GM10248 (cell line): ENCODE results near the gene PHF5A.

Experiments
- CTCF ChIA-PET: fragments of 300-600 bp; sonication (Branson Sonifier 250); formaldehyde crosslinking; extraction: SDS; loops from one replicate; lab custom pipeline; 2021; ENCODE audit warnings: antibody characterized with exemption; lab: Yijun Ruan, JAX
- POLR2A ChIA-PET: fragments of 350-650 bp; sonication (Branson Sonifier 250); formaldehyde crosslinking; extraction: SDS; loops from one replicate; lab custom pipeline; 2020; ENCODE audit warnings: antibody characterized with exemption; lab: Yijun Ruan, JAX
- DNase-seq: peaks from one replicate; pipeline ENCODE4 v3.0.0; 2012; ENCODE audit errors: extremely low spot score
- TF ChIP-seq, protein P1 (sequence below): IDR thresholded peaks from 2 replicates; pipeline ENCODE4 v1.5.1; 2012; ENCODE audit warnings: mild to moderate bottlenecking, low read depth; ENCODE audit errors: extremely low read depth, missing control alignments, control extremely low read depth

Gene PHF5A

DNA sequence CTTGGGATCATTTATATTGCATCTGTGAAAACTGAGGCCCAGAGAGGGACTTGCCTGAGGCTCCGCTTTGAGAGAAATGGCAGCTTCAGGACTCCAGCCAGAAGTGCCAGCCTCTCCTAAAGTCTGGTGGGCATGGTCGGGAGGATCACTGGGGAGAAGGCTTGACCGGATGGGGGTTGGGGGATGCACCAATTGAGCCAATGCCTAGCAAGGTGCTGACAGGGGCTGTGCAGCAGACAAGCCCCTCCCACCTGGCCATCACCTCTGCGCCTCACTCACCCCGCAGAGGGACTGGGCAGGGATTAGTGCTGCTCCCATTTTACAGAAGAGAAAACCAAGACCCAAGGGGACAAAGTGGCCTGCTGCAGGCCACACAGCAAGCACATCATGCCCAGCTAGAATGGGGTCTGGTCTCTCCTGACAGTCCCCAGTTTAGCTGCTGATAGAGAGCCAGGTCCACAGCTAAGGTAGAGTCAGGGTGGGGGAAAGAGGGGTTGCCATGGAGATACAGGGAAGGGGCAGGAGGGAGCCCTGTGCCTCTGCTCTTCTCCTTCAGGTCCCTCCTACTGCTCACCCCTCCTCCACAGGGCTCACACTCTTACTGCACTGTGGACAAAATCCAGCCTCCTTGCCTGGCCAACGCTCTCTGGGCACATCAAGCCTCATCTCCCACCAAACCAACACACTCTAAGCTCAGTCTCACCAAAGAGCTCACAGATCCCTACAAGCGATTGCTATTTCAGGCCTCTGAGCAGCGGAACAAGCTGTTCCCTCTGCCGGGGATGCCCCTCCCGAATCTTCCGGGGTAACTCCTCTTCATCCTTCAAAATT lies 57.3 kb downstream of the PHF5A start:
- no peak for DNase-seq
- ChIA-PET CTCF (interaction anchor here (0.9 to 3.1 kb wide), 5 partner anchors 11 to 121 kb away, joined by 3 to 12 read pairs (median 6); no protein-coding TSS in a partner anchor), POLR2A (interaction anchor here (0.7 to 1.2 kb wide), 3 partner anchors 26 to 34 kb away, joined by 3 to 9 read pairs (median 8); partner anchors contain the start of gene TEF)
- TF ChIP-seq, protein P1, sequence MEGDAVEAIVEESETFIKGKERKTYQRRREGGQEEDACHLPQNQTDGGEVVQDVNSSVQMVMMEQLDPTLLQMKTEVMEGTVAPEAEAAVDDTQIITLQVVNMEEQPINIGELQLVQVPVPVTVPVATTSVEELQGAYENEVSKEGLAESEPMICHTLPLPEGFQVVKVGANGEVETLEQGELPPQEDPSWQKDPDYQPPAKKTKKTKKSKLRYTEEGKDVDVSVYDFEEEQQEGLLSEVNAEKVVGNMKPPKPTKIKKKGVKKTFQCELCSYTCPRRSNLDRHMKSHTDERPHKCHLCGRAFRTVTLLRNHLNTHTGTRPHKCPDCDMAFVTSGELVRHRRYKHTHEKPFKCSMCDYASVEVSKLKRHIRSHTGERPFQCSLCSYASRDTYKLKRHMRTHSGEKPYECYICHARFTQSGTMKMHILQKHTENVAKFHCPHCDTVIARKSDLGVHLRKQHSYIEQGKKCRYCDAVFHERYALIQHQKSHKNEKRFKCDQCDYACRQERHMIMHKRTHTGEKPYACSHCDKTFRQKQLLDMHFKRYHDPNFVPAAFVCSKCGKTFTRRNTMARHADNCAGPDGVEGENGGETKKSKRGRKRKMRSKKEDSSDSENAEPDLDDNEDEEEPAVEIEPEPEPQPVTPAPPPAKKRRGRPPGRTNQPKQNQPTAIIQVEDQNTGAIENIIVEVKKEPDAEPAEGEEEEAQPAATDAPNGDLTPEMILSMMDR = no peak

DNA sequence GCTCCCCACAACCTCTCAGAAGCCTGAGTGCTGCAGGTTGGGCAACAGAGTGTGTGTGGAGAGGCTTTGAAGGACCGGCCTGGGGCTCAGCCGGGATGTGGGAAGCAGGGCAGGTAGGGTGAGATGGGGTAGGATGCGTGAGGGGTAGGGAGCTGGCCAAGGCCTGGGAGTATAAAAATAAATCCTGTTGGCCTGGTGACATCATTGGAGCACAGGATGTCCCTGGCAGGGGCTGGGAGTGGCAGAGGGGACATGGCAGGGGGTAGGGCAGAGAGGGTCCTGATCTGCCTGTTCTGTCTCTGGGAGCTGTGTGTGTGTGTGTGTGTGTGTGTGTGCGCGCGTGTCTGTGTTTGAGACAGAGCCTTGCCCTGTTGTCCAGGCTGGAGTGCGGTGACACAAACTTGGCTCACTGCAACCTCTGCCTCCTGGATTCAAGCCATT lies 58.2 kb downstream of the PHF5A start:
- ChIA-PET POLR2A (interaction anchor here (0.6 to 0.7 kb wide), 2 partner anchors 32 to 35 kb away, joined by 3 read pairs; no protein-coding TSS in a partner anchor), CTCF (interaction anchor here (0.8 to 3.1 kb wide), 8 partner anchors 10 to 131 kb away, joined by 3 to 12 read pairs (median 4); partner anchors contain the start of gene TOB2)

More for the DNA sequence above, 58.2 kb downstream of the PHF5A start:
- no peak for DNase-seq
- TF ChIP-seq, protein P1 = no peak
